H1 (cell line): Measurements from ENCODE around the gene ARHGAP26. TPM values are rescaled to one million over a fixed set of nuclear protein-coding genes. Genes with fewer than 3 reads are reported as not detected.

Experiments used
- CTCF ChIA-PET: fragments of 300-600 bp; sonication (Branson Sonifier 250); formaldehyde crosslinking; loops from one replicate; lab custom pipeline; 2021; ENCODE audit not compliant: partially characterized antibody; lab: Charles Lee
- POLR2A ChIA-PET: fragments of 300-600 bp; sonication (Branson Sonifier 250); formaldehyde crosslinking; loops from one replicate; lab custom pipeline; 2021; ENCODE audit warnings: inconsistent platforms; ENCODE audit not compliant: partially characterized antibody; lab: Charles Lee
- DNase-seq, 2 experiments: peaks; one replicate each; pipeline versions ENCODE4 v3.0.0 to v3.0.0-alpha.2; 2010 to 2022; ENCODE audit warnings: low spot score in 2 of 2, low read depth in 1 of 2, mixed read lengths in 1 of 2
- FAIRE-seq: peaks from 2 replicates; lab custom pipeline; 2011; peaks lifted over from hg19 to GRCh38; lab: Jason Lieb, UNC
- H2AFZ ChIP-seq: 2 replicates; pipeline ENCODE4 v1.8.1; 2012; ENCODE audit warnings: low read length, inconsistent platforms
- H2AK5ac ChIP-seq: 2 replicates; pipeline ENCODE4 v1.6.1; 2013; ENCODE audit warnings: low read depth, low read length
- H2BK120ac ChIP-seq: replicated peaks from 2 replicates; pipeline ENCODE3; 2013; ENCODE audit warnings: low read depth, low read length, inconsistent platforms
- H2BK12ac ChIP-seq: 2 replicates; pipeline ENCODE4 v1.6.1; 2013; ENCODE audit warnings: low read depth, low read length
- H2BK15ac ChIP-seq: 2 replicates; pipeline ENCODE4 v1.6.1; 2013; ENCODE audit warnings: low read length
- H2BK20ac ChIP-seq: 2 replicates; pipeline ENCODE4 v1.6.1; 2013; ENCODE audit warnings: low read length
- H2BK5ac ChIP-seq: 2 replicates; pipeline ENCODE4 v1.6.1; 2013; ENCODE audit warnings: low read depth, low read length
- H3K14ac ChIP-seq: 2 replicates; pipeline ENCODE4 v1.6.1; 2013; ENCODE audit warnings: inconsistent platforms; ENCODE audit not compliant: insufficient read length
- H3K18ac ChIP-seq: 2 replicates; pipeline ENCODE4 v1.6.1; 2013; ENCODE audit warnings: low read length; ENCODE audit errors: extremely low read depth
- H3K23ac ChIP-seq: 2 replicates; pipeline ENCODE4 v1.6.1; 2013; ENCODE audit warnings: inconsistent platforms; ENCODE audit not compliant: insufficient read length
- H3K23me2 ChIP-seq: 2 replicates; pipeline ENCODE4 v1.6.1; 2013; ENCODE audit warnings: low read depth, low read length
- H3K27ac ChIP-seq: 2 replicates; pipeline ENCODE4 v1.6.1; 2011; ENCODE audit warnings: low read depth, low read length, inconsistent platforms
- H3K27me3 ChIP-seq, 4 experiments: replicated peaks in 1 of 4; 1 replicate in 1 of 4; 2 replicates in 3 of 4; pipeline versions ENCODE4 v1.6.1 to v1.8.1; 2011 to 2013; ENCODE audit warnings: low read length in 3 of 4, mild to moderate bottlenecking in 3 of 4, inconsistent platforms in 2 of 4, mixed read lengths in 2 of 4, moderate library complexity in 1 of 4; ENCODE audit not compliant: control insufficient read depth in 3 of 4, insufficient read depth in 3 of 4; ENCODE audit errors: extremely low read depth in 1 of 4
- H3K36me3 ChIP-seq, 4 experiments: 2 replicates each; pipeline versions ENCODE4 v1.6.1 to v1.8.1; 2011 to 2013; ENCODE audit warnings: mild to moderate bottlenecking in 4 of 4, low read length in 3 of 4, moderate library complexity in 2 of 4, control low read depth in 1 of 4, inconsistent platforms in 1 of 4; ENCODE audit not compliant: insufficient read depth in 4 of 4, control insufficient read depth in 2 of 4
- H3K4ac ChIP-seq: replicated peaks from 2 replicates; pipeline ENCODE3; 2013; ENCODE audit warnings: low read length, low read depth, mixed read lengths, inconsistent platforms; ENCODE audit not compliant: insufficient read length
- H3K4me1 ChIP-seq, 4 experiments: replicated peaks in 1 of 4; 1 replicate in 1 of 4; 2 replicates in 3 of 4; pipeline versions ENCODE4 v1.6.1 to v1.8.1; 2011 to 2013; ENCODE audit warnings: low read length in 3 of 4, inconsistent platforms in 2 of 4, mixed read lengths in 1 of 4; ENCODE audit not compliant: insufficient read depth in 4 of 4, control insufficient read depth in 3 of 4
- H3K4me2 ChIP-seq, 2 experiments: 2 replicates each; pipeline versions ENCODE4 v1.6.1 to v1.8.1; 2011 to 2013; ENCODE audit warnings: low read depth in 2 of 2, low read length in 2 of 2, control low read depth in 1 of 2, inconsistent platforms in 1 of 2, mild to moderate bottlenecking in 1 of 2; ENCODE audit not compliant: insufficient read depth in 1 of 2
- H3K4me3 ChIP-seq, 4 experiments: fragments of 200-600, 300-600 bp in 1 of 4; sonication (generic), shearing (Covaris generic), sonication (Bioruptor Twin) in 1 of 4; 2 replicates each; pipeline versions ENCODE4 v1.5.1 to v1.8.1; 2011 to 2016; ENCODE audit warnings: low read length in 4 of 4, low read depth in 3 of 4, control low read depth in 2 of 4, inconsistent platforms in 2 of 4, mild to moderate bottlenecking in 2 of 4, mixed read lengths in 1 of 4, moderate library complexity in 1 of 4; ENCODE audit not compliant: insufficient read depth in 2 of 4; ENCODE audit errors: extremely low read depth in 1 of 4
- H3K56ac ChIP-seq: replicated peaks from 2 replicates; pipeline ENCODE3; 2013; ENCODE audit warnings: low read depth, mild to moderate bottlenecking, mixed read lengths, low read length, inconsistent platforms; ENCODE audit not compliant: insufficient read length
- H3K79me1 ChIP-seq: 2 replicates; pipeline ENCODE4 v1.6.1; 2013; ENCODE audit warnings: low read depth, low read length, control low read depth
- H3K79me2 ChIP-seq, 2 experiments: 2 replicates each; pipeline versions ENCODE4 v1.6.1 to v1.8.1; 2012 to 2013; ENCODE audit warnings: low read length in 2 of 2, mild to moderate bottlenecking in 2 of 2, inconsistent platforms in 1 of 2; ENCODE audit not compliant: insufficient read depth in 2 of 2, control insufficient read depth in 1 of 2
- H3K9ac ChIP-seq, 4 experiments: replicated peaks in 1 of 4; 1 replicate in 1 of 4; 2 replicates in 3 of 4; pipeline versions ENCODE4 v1.6.1 to v1.8.1; 2011 to 2013; ENCODE audit warnings: low read depth in 3 of 4, low read length in 3 of 4, control low read depth in 2 of 4, mild to moderate bottlenecking in 2 of 4, moderate library complexity in 2 of 4, inconsistent platforms in 1 of 4; ENCODE audit errors: extremely low read depth in 1 of 4
- H3K9me3 ChIP-seq, 2 experiments: 2 replicates each; pipeline versions ENCODE4 v1.6.1 to v1.8.1; 2012 to 2013; ENCODE audit warnings: mild to moderate bottlenecking in 2 of 2, moderate library complexity in 2 of 2, control low read depth in 1 of 2, inconsistent platforms in 1 of 2, low read depth in 1 of 2, low read length in 1 of 2, mixed read lengths in 1 of 2; ENCODE audit not compliant: insufficient read depth in 2 of 2
- H4K20me1 ChIP-seq, 2 experiments: replicated peaks in 1 of 2; 2 replicates each; pipeline versions ENCODE3 to v1.8.1; 2011 to 2013; ENCODE audit warnings: inconsistent platforms in 2 of 2, low read length in 2 of 2, mild to moderate bottlenecking in 1 of 2; ENCODE audit not compliant: insufficient read depth in 2 of 2, control insufficient read depth in 1 of 2
- H4K5ac ChIP-seq: 2 replicates; pipeline ENCODE4 v1.6.1; 2013; ENCODE audit warnings: low read length, low read depth, mixed read lengths, inconsistent platforms; ENCODE audit not compliant: insufficient read length
- H4K8ac ChIP-seq: 2 replicates; pipeline ENCODE4 v1.8.0; 2013; ENCODE audit warnings: mild to moderate bottlenecking, moderate library complexity, low read length, inconsistent platforms; ENCODE audit not compliant: insufficient read depth; ENCODE audit errors: extremely low read depth
- H4K91ac ChIP-seq: replicated peaks from 2 replicates; pipeline ENCODE3; 2013; ENCODE audit warnings: low read length, mixed read lengths, inconsistent platforms; ENCODE audit not compliant: insufficient read length
- CBX5 ChIP-seq: fragments of 300-800, 300-1000 bp; sonication (generic); IDR thresholded peaks from 2 replicates; pipeline ENCODE4 v1.7.1; 2016; ENCODE audit warnings: antibody characterized with exemption, low read length, low read depth
- EP300 ChIP-seq, 2 experiments: IDR thresholded peaks; 1 replicate in 1 of 2; 2 replicates in 1 of 2; pipeline ENCODE4 v1.6.1; 2011 to 2012; ENCODE audit warnings: low read depth in 2 of 2, low read length in 2 of 2, mild to moderate bottlenecking in 2 of 2, borderline replicate concordance in 1 of 2, inconsistent platforms in 1 of 2, moderate library complexity in 1 of 2
- RBBP5 ChIP-seq: IDR thresholded peaks from 2 replicates; pipeline ENCODE4 v1.7.1; 2012; ENCODE audit warnings: low read depth, mild to moderate bottlenecking, inconsistent platforms, low read length, moderate library complexity, borderline replicate concordance
- SAP30 ChIP-seq: fragments of 300-600 bp; sonication (generic); IDR thresholded peaks from 2 replicates; pipeline ENCODE4 v1.7.1; 2012; ENCODE audit warnings: low read length, moderate library complexity, mild to moderate bottlenecking, inconsistent platforms; ENCODE audit not compliant: insufficient read depth, insufficient replicate concordance
- SP1 ChIP-seq: IDR thresholded peaks from 2 replicates; pipeline ENCODE4 v1.6.1; 2011; ENCODE audit warnings: low read depth, low read length
- SP4 ChIP-seq: IDR thresholded peaks from 2 replicates; pipeline ENCODE4 v1.6.1; 2012; ENCODE audit warnings: low read length, inconsistent platforms
- SUZ12 ChIP-seq: fragments of 200-600 bp; sonication (generic); IDR thresholded peaks from 2 replicates; pipeline ENCODE4 v1.6.1; 2012; ENCODE audit warnings: mild to moderate bottlenecking, inconsistent platforms, low read length, moderate library complexity, mixed read lengths
- YY1 ChIP-seq: IDR thresholded peaks from 2 replicates; pipeline ENCODE4 v1.6.1; 2011; ENCODE audit warnings: low read depth, mild to moderate bottlenecking, low read length
- ZNF274 ChIP-seq: IDR thresholded peaks from 2 replicates; pipeline ENCODE4 v1.7.0; 2012; ENCODE audit warnings: low read length, borderline replicate concordance; ENCODE audit errors: extremely low read depth
- WGBS, 2 experiments: shearing (Covaris generic) in 1 of 2; methylation state at CpG; one replicate each; pipeline versions ENCODE4 v1.1.6 to v1.1.7; 2013 to 2015; ENCODE audit warnings: low lambda C conversion rate in 2 of 2, mixed read lengths in 2 of 2, inconsistent platforms in 1 of 2, low coverage in 1 of 2, missing lambda C conversion rate in 1 of 2; ENCODE audit not compliant: insufficient replicate concordance in 2 of 2, insufficient coverage in 1 of 2, insufficient read length in 1 of 2; ENCODE audit errors: extremely low coverage in 1 of 2, missing lambda C conversion rate in 1 of 2; 5-methylcytosine and 5-hydroxymethylcytosine counted together
- polyA plus RNA-seq, 7 experiments: library from polyadenylated mRNA; depleted of rRNA in 3 of 7; stranded (reverse) in 5 of 7; unstranded in 2 of 7; fragments of >200 nt in 5 of 7; fragments of 200-250 nt in 2 of 7; gene quantifications; 1 replicate in 5 of 7; 2 replicates in 1 of 7; 4 replicates in 1 of 7; pipeline versions ENCODE4 v1.2.1 to v1.2.3, GENCODE V29; 2011 to 2013; ENCODE audit warnings: missing spikeins in 2 of 7, mixed read lengths in 2 of 7
- total RNA-seq: library from RNA; stranded (reverse); fragmentation: NEBNext Ultra II Directional; extraction: Animal tissue kit (Norgen Biotek cat#: 25700); gene quantifications from 2 replicates; pipeline ENCODE4 v1.2.1, GENCODE V29; 2021

Gene ARHGAP26
- total and polyA plus RNA-seq, 2 of the 8 experiments (the other 6 are each of a cell fraction or from before 2014, with no cell fraction given), result 7.1 to 24.8 TPM

GRCh38 chr5:142840575-142840974, 70.4 kb downstream of the ARHGAP26 start:
- POLR2A ChIA-PET, result no interaction called here
- TF ChIP-seq CBX5 (no peak), SP4 (no peak), RBBP5 (no peak), YY1 (no peak), SAP30 (no peak), SUZ12 (no peak), ZNF274 (no peak), EP300 (IDR thresholded peaks at IDR 0.05; ENCODE audit: borderline replicate concordance in 1 of 2, low read depth in 2 of 2, low read length in 2 of 2) (no peak), SP1 (no peak)

More at GRCh38 chr5:142840575-142840974, 70.4 kb downstream of the ARHGAP26 start:
- Histone ChIP-seq H3K4ac (no peak overlapping the region), H2BK15ac (no peak overlapping the region), H3K36me3 (no peaks in the 10 kb centered on the region), H3K56ac (no peak overlapping the region), H2AFZ (no peak overlapping the region), H3K9me3 (no peaks in the 10 kb centered on the region), H3K4me3 (no peak overlapping the region), H3K14ac (no peak overlapping the region), H3K4me1 (peaks cover 0 to 2% (median 0%) of the 10 kb centered on the region in 4 experiments; a peak in 1 of 7 replicates), H2BK12ac (no peak overlapping the region), H3K4me2 (no peak overlapping the region), H4K91ac (no peak overlapping the region), H4K5ac (no peak overlapping the region), H3K9ac (no peak overlapping the region), H3K79me2 (peaks cover 0 to 9% of the 10 kb centered on the region in 2 experiments; a peak in 2 of 4 replicates), H3K18ac (no peak overlapping the region), H2AK5ac (no peak overlapping the region), H3K23me2 (no peaks in the 10 kb centered on the region), H2BK20ac (no peak overlapping the region), H3K27ac (no peak overlapping the region), H4K20me1 (peaks cover 2% of the 10 kb centered on the region in 2 experiments), H3K79me1 (peaks cover 5% of the 10 kb centered on the region; the same call in 1 of the 2 replicates), H3K23ac (no peak overlapping the region), H3K27me3 (no peaks in the 10 kb centered on the region), H2BK5ac (no peak overlapping the region), H4K8ac (no peak overlapping the region), H2BK120ac (no peak overlapping the region)
- FAIRE-seq (no peak), DNase-seq (no peak)
- WGBS, 2 experiments, result 83% methylated on average over 2 of the region's 2 CpGs; no CpG with 5 or more reads in 1 of the 2 experiments
- CTCF ChIA-PET, result no interaction called here
